ENCODE data around the gene KCNJ18. TPM values are rescaled to one million over a fixed set of nuclear protein-coding genes. Genes with fewer than 3 reads are reported as not detected.
"Not testable (repeated sequence)": the region's sequence is repeated elsewhere in the genome, so short reads cannot be mapped to it uniquely, and the experiment has no call there.

The KCNJ18 gene
- total RNA-seq, 1 experiment from 2014 or later, result 0.51 TPM

DNA sequence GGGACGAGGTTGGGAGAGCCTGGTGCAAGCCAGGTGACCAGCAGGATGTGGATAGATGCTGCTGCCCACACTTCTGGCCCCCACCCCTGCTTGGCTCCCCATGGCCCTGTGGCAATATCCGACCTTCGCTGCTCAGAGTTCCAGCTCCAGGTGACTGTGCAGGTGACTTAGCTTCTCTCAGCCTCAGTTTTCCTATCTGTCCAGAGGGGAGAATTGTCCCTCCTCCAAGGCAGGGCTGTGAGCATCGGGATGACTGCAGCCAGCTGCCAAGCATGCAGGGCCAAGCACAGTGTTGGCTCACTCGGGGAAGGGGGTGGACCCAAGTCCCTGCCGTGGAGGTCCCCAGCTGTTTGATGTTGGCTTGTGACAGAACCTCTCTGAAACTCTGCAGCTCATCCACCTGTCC, 1.1 kb downstream of the KCNJ18 start:
- H3K4me1 ChIP-seq (ENCODE audit: insufficient read depth, low read length), result peaks cover 12% of the 10 kb centered on the region; the same call in 1 of the 2 replicates
- H3K4me3 ChIP-seq (ENCODE audit: low read length); H3K4me2 ChIP-seq (ENCODE audit: low read length); ATAC-seq; CTCF ChIA-PET; H3K27ac ChIP-seq (ENCODE audit: low read length); DNase-seq; H3K79me2 ChIP-seq (ENCODE audit: low read length); H4K20me1 ChIP-seq (ENCODE audit: low read length); H3K36me3 ChIP-seq (ENCODE audit: low read depth, low read length); H3F3A ChIP-seq (ENCODE audit: low read length, unreplicated experiment); BruUV-seq (replicated peaks); intact Hi-C loops (cut with micrococcal nuclease); H3K9me3 ChIP-seq (ENCODE audit: low read length); H2AFZ ChIP-seq (ENCODE audit: low read length); H3K9me2 ChIP-seq (replicated peaks; ENCODE audit: low read length); POLR2A ChIA-PET (ENCODE audit: unreplicated experiment); H3K27me3 ChIP-seq (ENCODE audit: low read length); H3K9ac ChIP-seq (ENCODE audit: low read length): not testable (repeated sequence)

DNA sequence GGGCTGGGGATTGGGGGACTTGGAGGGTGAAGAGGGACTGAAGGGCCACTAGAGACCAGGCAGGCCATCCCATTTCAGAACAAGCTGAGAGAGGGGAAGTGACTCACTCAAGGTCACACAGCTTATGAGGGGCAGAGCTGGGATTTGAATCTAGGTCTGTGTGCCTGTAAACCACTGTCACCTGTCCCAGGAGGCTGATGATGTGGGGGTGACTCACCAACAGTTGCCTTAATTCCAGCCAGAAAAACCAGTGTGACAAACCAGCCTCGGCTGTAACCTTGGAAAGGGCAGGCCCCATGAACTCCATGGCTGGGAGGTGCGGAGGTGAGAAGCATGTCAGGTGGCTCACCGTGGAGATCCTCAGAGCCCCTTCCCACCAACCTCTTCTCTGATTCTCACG, 1.6 kb downstream of the KCNJ18 start:
- not testable (repeated sequence) for BruUV-seq (replicated peaks)

DNA sequence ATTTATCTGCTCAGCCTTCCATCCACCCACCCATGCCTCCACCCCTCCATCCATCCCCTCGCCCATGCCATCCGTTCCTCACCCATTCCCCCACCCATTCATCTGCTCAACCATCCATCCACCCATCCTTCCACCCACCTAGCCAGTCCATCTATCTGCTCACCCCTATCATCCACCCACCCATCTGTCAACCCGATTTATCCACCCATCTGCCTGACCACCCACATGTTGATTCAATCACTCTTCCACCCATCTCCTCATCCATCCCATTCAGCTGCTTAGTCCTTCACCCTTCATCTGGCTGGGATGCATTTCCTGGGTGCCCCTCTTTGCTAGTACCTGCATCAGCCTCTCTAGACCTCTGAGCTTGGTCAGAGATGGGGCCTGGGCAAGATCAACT, 3.9 kb downstream of the KCNJ18 start:
- H3K9me3 ChIP-seq (ENCODE audit: low read length); ATAC-seq; H3F3A ChIP-seq (ENCODE audit: low read length, unreplicated experiment); CTCF ChIA-PET; H3K4me1 ChIP-seq (ENCODE audit: insufficient read depth, low read length); H3K4me3 ChIP-seq (ENCODE audit: low read length); H3K4me2 ChIP-seq (ENCODE audit: low read length); intact Hi-C loops (cut with micrococcal nuclease); H3K36me3 ChIP-seq (ENCODE audit: low read depth, low read length); DNase-seq; H2AFZ ChIP-seq (ENCODE audit: low read length); H3K9me2 ChIP-seq (replicated peaks; ENCODE audit: low read length); BruUV-seq (replicated peaks); H3K27me3 ChIP-seq (ENCODE audit: low read length); H3K27ac ChIP-seq (ENCODE audit: low read length); H3K79me2 ChIP-seq (ENCODE audit: low read length); POLR2A ChIA-PET (ENCODE audit: unreplicated experiment); H3K9ac ChIP-seq (ENCODE audit: low read length); H4K20me1 ChIP-seq (ENCODE audit: low read length): not testable (repeated sequence)

More for the DNA sequence above, 1.6 kb downstream of the KCNJ18 start:
- intact Hi-C loops (cut with micrococcal nuclease); H3F3A ChIP-seq (ENCODE audit: low read length, unreplicated experiment); H3K36me3 ChIP-seq (ENCODE audit: low read depth, low read length); CTCF ChIA-PET; H2AFZ ChIP-seq (ENCODE audit: low read length); POLR2A ChIA-PET (ENCODE audit: unreplicated experiment); H3K9ac ChIP-seq (ENCODE audit: low read length); H3K9me3 ChIP-seq (ENCODE audit: low read length); H3K79me2 ChIP-seq (ENCODE audit: low read length); H3K4me2 ChIP-seq (ENCODE audit: low read length); H3K9me2 ChIP-seq (replicated peaks; ENCODE audit: low read length); H3K27ac ChIP-seq (ENCODE audit: low read length); ATAC-seq; H3K27me3 ChIP-seq (ENCODE audit: low read length); H4K20me1 ChIP-seq (ENCODE audit: low read length); H3K4me3 ChIP-seq (ENCODE audit: low read length): not testable (repeated sequence)
- DNase-seq, result peak; percentile 86
- H3K4me1 ChIP-seq (ENCODE audit: insufficient read depth, low read length), result peaks cover 12% of the 10 kb centered on the region; the same call in 1 of the 2 replicates

DNA sequence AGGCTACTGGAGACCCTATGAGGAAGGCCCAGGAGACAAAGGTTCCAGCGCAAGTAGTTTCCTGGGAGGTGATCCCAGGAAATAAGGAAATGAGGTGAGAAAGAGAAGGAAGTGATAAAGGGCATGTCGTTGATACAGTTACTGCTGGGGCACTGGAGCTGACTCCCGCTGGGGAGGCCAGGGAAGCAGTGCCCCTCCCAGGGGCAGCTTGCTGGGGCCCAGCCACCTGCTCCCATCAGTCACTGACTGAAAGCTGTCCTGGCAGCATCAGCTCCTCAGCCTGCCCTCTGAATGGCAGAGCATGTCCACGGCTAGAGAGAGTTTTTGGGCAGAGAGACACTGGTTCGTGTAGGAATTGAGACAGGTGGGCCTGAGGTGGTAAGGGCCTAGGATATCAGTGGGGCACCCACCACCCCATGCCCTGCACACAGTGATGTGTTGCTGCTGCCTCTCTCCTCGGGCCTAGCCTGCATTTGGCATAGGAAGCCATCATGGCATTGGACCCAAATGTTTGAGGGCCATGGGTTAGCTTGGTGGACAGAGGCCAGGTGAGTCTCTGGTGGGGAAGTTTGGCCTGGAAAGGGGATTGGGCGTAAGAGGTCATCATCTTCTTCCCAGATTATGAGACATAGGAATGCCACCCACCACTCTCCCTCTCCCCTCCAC, 4.7 kb downstream of the KCNJ18 start:
- POLR2A ChIA-PET (ENCODE audit: unreplicated experiment); DNase-seq; BruUV-seq (replicated peaks); CTCF ChIA-PET; H3K4me2 ChIP-seq (ENCODE audit: low read length); H3K79me2 ChIP-seq (ENCODE audit: low read length); H3K27me3 ChIP-seq (ENCODE audit: low read length); H3K9me3 ChIP-seq (ENCODE audit: low read length); H3K4me3 ChIP-seq (ENCODE audit: low read length); H3F3A ChIP-seq (ENCODE audit: low read length, unreplicated experiment); intact Hi-C loops (cut with micrococcal nuclease); H3K9ac ChIP-seq (ENCODE audit: low read length); H3K4me1 ChIP-seq (ENCODE audit: insufficient read depth, low read length); H3K9me2 ChIP-seq (replicated peaks; ENCODE audit: low read length); H2AFZ ChIP-seq (ENCODE audit: low read length); H4K20me1 ChIP-seq (ENCODE audit: low read length); ATAC-seq; H3K27ac ChIP-seq (ENCODE audit: low read length); H3K36me3 ChIP-seq (ENCODE audit: low read depth, low read length): not testable (repeated sequence)

DNA sequence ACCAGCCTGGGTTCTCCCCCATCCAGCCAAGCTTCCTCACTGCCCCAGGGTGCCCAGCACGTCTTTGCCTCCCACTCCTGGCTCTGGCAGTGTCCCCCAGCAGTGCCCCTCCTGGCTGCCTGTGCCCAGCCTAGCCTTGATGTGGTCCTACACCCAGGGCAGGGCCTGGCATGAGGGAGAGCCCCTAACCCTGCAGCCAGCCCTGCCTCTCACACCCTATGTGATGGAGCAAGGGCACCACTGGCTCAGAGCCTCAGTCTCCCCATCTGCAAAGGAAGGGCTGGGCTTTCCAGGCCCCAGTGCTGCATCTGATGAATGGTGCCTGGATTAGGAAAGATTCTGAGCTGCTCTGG, 5.2 kb downstream of the KCNJ18 start:
- H3K4me2 ChIP-seq (ENCODE audit: low read length); intact Hi-C loops (cut with micrococcal nuclease); H3K27me3 ChIP-seq (ENCODE audit: low read length); DNase-seq; H2AFZ ChIP-seq (ENCODE audit: low read length); CTCF ChIA-PET; POLR2A ChIA-PET (ENCODE audit: unreplicated experiment); H3F3A ChIP-seq (ENCODE audit: low read length, unreplicated experiment); H3K9me2 ChIP-seq (replicated peaks; ENCODE audit: low read length); H3K9me3 ChIP-seq (ENCODE audit: low read length); H3K36me3 ChIP-seq (ENCODE audit: low read depth, low read length); H3K9ac ChIP-seq (ENCODE audit: low read length); BruUV-seq (replicated peaks); H3K27ac ChIP-seq (ENCODE audit: low read length); ATAC-seq; H3K4me3 ChIP-seq (ENCODE audit: low read length); H3K4me1 ChIP-seq (ENCODE audit: insufficient read depth, low read length); H4K20me1 ChIP-seq (ENCODE audit: low read length); H3K79me2 ChIP-seq (ENCODE audit: low read length): not testable (repeated sequence)

DNA sequence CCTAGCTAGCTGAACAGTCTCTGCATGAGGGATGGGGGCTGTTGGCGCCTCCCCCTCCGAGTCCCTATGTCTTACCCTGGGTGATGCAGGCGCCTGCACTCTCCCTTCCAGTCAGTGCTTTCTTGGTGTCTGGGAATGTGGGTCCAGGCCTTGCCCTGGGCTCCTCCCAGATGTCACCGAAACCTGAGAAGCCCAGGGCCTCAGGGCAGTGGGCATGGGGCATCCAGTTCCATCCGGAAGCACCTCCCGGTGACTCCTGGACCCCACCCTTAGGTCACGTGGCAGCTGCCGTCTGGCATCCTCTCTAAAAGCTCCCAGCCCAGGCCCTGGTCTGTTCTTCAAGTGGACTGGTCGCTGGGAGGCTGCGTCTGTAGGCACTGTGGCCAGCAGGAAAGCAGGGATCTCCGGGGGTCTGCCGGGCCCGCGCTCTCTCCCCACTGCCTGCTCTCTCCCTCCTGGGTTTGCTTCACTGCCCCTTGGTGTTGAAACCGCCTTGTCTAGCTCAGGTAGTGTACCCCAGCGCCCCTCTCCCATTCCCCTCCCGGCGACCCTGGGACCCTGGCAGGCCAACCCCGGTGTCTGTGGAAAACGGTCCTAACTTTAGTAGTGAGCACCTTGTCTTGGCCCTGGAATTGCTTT, 6.2 kb downstream of the KCNJ18 start:
- H3K79me2 ChIP-seq (ENCODE audit: low read length); POLR2A ChIA-PET (ENCODE audit: unreplicated experiment); ATAC-seq; H3K9me3 ChIP-seq (ENCODE audit: low read length); H3K4me1 ChIP-seq (ENCODE audit: insufficient read depth, low read length); H3K4me2 ChIP-seq (ENCODE audit: low read length); H3K27me3 ChIP-seq (ENCODE audit: low read length); H3K9ac ChIP-seq (ENCODE audit: low read length); H3F3A ChIP-seq (ENCODE audit: low read length, unreplicated experiment); H3K27ac ChIP-seq (ENCODE audit: low read length); H4K20me1 ChIP-seq (ENCODE audit: low read length); intact Hi-C loops (cut with micrococcal nuclease); H3K36me3 ChIP-seq (ENCODE audit: low read depth, low read length); H3K4me3 ChIP-seq (ENCODE audit: low read length); H2AFZ ChIP-seq (ENCODE audit: low read length); CTCF ChIA-PET; BruUV-seq (replicated peaks); H3K9me2 ChIP-seq (replicated peaks; ENCODE audit: low read length): not testable (repeated sequence)
- peak; percentile 50 for DNase-seq

DNA sequence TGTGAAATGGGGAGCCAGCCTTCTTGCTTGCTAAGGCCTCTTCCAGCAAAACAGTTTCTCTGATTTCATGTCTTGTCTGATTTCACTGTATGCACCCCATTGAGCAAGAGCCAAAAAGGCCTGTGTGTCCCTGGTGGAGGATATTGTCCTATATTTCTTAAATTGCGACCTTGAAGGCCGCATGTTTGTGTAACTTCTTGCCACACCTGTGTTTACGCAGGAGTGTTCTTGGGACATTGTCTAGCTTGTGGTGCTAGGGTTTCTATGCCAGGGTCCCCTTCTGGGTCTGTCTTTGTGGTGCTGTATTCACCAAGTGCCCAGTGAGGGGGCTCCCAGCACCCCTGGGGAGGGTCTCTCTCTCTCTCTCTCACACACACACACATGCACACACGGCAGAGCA, 6.8 kb downstream of the KCNJ18 start:
- CTCF ChIA-PET; H3K9me3 ChIP-seq (ENCODE audit: low read length): not testable (repeated sequence)

More for the DNA sequence above, 6.8 kb downstream of the KCNJ18 start:
- POLR2A ChIA-PET (ENCODE audit: unreplicated experiment); H3K4me1 ChIP-seq (ENCODE audit: insufficient read depth, low read length); H3K4me2 ChIP-seq (ENCODE audit: low read length); H4K20me1 ChIP-seq (ENCODE audit: low read length); ATAC-seq; H3K79me2 ChIP-seq (ENCODE audit: low read length); H3F3A ChIP-seq (ENCODE audit: low read length, unreplicated experiment); H3K36me3 ChIP-seq (ENCODE audit: low read depth, low read length); intact Hi-C loops (cut with micrococcal nuclease); BruUV-seq (replicated peaks); H3K4me3 ChIP-seq (ENCODE audit: low read length); H3K27me3 ChIP-seq (ENCODE audit: low read length); H3K27ac ChIP-seq (ENCODE audit: low read length); DNase-seq; H3K9me2 ChIP-seq (replicated peaks; ENCODE audit: low read length); H2AFZ ChIP-seq (ENCODE audit: low read length); H3K9ac ChIP-seq (ENCODE audit: low read length): not testable (repeated sequence)
